Left ventricle myocardium inferior (tissue), 1 donor: ENCODE results near the gene ST3GAL5. TPM values are rescaled to one million over a fixed set of nuclear protein-coding genes. Genes with fewer than 3 reads are reported as not detected.

ENCODE experiments used
- DNase-seq: peaks from one replicate; pipeline ENCODE4 v3.0.0-alpha.2; 2020
- H3K27ac ChIP-seq: fragments of 200-600 bp; replicated peaks from 2 replicates; pipeline ENCODE4 v1.8.0; 2021
- H3K27me3 ChIP-seq: fragments of 200-600 bp; 2 replicates; pipeline ENCODE4 v1.8.0; 2021; ENCODE audit warnings: low read depth
- H3K36me3 ChIP-seq: fragments of 200-600 bp; 2 replicates; pipeline ENCODE4 v1.8.0; 2021
- H3K4me1 ChIP-seq: fragments of 200-600 bp; 2 replicates; pipeline ENCODE4 v1.8.0; 2021
- H3K4me3 ChIP-seq: fragments of 200-600 bp; 2 replicates; pipeline ENCODE4 v1.8.0; 2021; ENCODE audit warnings: mild to moderate bottlenecking, moderate library complexity
- H3K9me3 ChIP-seq: fragments of 200-600 bp; replicated peaks from 2 replicates; pipeline ENCODE4 v1.8.0; 2021
- intact Hi-C: fragments of 100-400 bp; cut with micrococcal nuclease; formaldehyde crosslinking; loops from one replicate; pipeline ENCODE4 v1.11.0; 2022
- total RNA-seq: library from RNA; stranded (reverse); fragmentation: NEBNext Ultra II Directional; extraction: Animal tissue kit (Norgen Biotek cat#: 25700); gene quantifications from one replicate; pipeline ENCODE4 v1.2.1, GENCODE V29; 2021
- TF ChIP-seq, protein P1 (sequence below): fragments of 200-600 bp; IDR thresholded peaks from 2 replicates; pipeline ENCODE4 v1.8.0; 2021; ENCODE audit warnings: antibody characterized with exemption, mild to moderate bottlenecking, borderline replicate concordance
- donor health status: DM: no; HTN: yes; CAD: no; lungs with severe emphysema.

Gene ST3GAL5
- total RNA-seq, 1 donor from 2014 or later: 4.2 TPM

DNA sequence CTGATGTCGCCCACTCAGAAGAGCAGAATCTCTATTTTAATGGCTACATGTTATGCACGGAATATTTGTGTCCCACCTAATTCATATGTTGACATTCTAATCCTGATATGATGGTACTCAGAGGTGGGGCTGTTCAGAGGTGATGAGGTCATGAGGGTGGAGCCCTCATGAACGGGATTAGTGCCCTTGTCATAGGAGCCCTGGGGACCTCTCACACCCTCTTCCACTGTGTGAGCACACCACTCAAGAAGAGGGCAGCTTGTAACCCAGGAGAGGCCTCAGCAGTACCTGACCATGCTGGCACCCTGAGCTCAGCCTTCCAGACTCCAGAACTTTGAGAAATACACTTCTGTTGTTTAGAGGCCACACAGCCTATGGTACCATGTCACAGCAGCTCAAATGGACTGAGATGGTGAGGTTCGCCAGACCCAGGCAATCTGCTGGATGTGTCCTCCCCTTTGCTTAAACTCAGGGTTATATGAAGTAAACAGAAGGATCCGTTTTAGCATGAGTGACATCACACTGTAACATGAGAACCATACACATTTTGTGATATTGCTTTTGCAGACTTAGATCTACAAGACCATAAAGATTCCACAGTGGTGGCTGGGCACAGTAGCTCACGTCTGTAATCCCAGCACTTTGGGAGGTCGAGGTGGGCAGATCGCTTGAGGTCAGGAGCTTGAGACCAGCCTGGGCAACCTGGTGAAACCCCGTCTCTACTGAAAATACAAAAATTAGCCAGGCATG lies 86.3 kb downstream of the ST3GAL5 start:
- Histone ChIP-seq H3K4me3 (no peak overlapping the region), H3K36me3 (no peaks in the 10 kb centered on the region), H3K9me3 (peaks cover 13% of the 10 kb centered on the region), H3K4me1 (peaks cover 25% of the 10 kb centered on the region), H3K27ac (no peak overlapping the region), H3K27me3 (no peaks in the 10 kb centered on the region)
- DNase-seq: no peak
- intact Hi-C loops: loop anchor here (10.0 kb wide), 1 partner anchor 48 kb away; the partner anchor contains the start of gene ATOH8
- TF ChIP-seq, protein P1, sequence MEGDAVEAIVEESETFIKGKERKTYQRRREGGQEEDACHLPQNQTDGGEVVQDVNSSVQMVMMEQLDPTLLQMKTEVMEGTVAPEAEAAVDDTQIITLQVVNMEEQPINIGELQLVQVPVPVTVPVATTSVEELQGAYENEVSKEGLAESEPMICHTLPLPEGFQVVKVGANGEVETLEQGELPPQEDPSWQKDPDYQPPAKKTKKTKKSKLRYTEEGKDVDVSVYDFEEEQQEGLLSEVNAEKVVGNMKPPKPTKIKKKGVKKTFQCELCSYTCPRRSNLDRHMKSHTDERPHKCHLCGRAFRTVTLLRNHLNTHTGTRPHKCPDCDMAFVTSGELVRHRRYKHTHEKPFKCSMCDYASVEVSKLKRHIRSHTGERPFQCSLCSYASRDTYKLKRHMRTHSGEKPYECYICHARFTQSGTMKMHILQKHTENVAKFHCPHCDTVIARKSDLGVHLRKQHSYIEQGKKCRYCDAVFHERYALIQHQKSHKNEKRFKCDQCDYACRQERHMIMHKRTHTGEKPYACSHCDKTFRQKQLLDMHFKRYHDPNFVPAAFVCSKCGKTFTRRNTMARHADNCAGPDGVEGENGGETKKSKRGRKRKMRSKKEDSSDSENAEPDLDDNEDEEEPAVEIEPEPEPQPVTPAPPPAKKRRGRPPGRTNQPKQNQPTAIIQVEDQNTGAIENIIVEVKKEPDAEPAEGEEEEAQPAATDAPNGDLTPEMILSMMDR: no peak

DNA sequence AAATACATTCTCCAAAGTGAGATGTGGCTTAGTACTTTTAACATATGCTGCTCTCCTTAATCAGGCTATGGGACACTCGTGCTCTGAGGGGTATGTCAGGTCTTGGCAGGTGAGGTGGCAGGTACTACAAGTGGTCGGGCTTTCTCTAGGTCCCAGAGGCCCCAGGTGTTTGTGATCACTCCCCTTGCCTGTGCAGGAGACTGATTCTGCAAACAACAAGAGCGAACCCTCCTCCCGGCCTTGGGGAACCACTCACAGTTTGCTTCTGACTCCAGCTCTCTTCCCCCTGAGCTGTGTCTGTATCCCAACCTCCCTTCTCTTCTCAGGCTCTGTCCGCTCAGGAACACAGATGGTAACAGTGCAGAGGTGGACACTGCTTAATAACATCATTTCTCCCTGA lies 86.9 kb downstream of the ST3GAL5 start:
- peaks cover 13% of the 10 kb centered on the region for H3K9me3 ChIP-seq
- intact Hi-C loops: loop anchor here (10.0 kb wide), 1 partner anchor 47 kb away; the partner anchor contains the start of gene ATOH8
- peaks cover 32% of the 10 kb centered on the region for H3K4me1 ChIP-seq
- no peaks in the 10 kb centered on the region for H3K27me3 ChIP-seq
- TF ChIP-seq, protein P1: no peak
- no peaks in the 10 kb centered on the region for H3K36me3 ChIP-seq
- no peak overlapping the region for H3K27ac ChIP-seq
- no peak overlapping the region for H3K4me3 ChIP-seq
- no peak for DNase-seq

- Histone ChIP-seq H3K27ac (no peak overlapping the region), H3K9me3 (peaks cover 13% of the 10 kb centered on the region), H3K4me1 (peaks cover 45% of the 10 kb centered on the region), H3K27me3 (no peaks in the 10 kb centered on the region), H3K36me3 (no peaks in the 10 kb centered on the region), H3K4me3 (no peak overlapping the region)
- intact Hi-C loops: loop anchor here (10.0 kb wide), 1 partner anchor 46 kb away; the partner anchor contains the start of gene ATOH8
- no peak for DNase-seq
- TF ChIP-seq, protein P1: no peak
These were observed 88.2 kb downstream of the ST3GAL5 start for GRCh38 chr2:85800586-85800985.

GRCh38 chr2:85799215-85799956 lies 89.4 kb downstream of the ST3GAL5 start:
- TF ChIP-seq, protein P1: no peak
- no peak for DNase-seq
- Histone ChIP-seq H3K9me3 (peaks cover 13% of the 10 kb centered on the region), H3K4me3 (no peak overlapping the region), H3K27ac (peak overlapping the region; percentile 51), H3K27me3 (no peaks in the 10 kb centered on the region), H3K4me1 (peaks cover 53% of the 10 kb centered on the region), H3K36me3 (no peaks in the 10 kb centered on the region)
- intact Hi-C loops: no loop called here

- TF ChIP-seq, protein P1: peak; percentile 70
- H3K4me1 ChIP-seq: peaks cover 68% of the 10 kb centered on the region
- no peaks in the 10 kb centered on the region for H3K27me3 ChIP-seq
- H3K9me3 ChIP-seq: peaks cover 13% of the 10 kb centered on the region
- no peak overlapping the region for H3K4me3 ChIP-seq
- intact Hi-C loops: no loop called here
- peak overlapping the region; percentile 87 for H3K27ac ChIP-seq
- H3K36me3 ChIP-seq: no peaks in the 10 kb centered on the region
- DNase-seq: no peak
These were observed 90.9 kb downstream of the ST3GAL5 start for GRCh38 chr2:85797921-85798320.
